ENCODE results near the gene SBF1.
"Not testable (repeated sequence)": the region's sequence is repeated elsewhere in the genome, so short reads cannot be mapped to it uniquely, and the experiment has no call there.

Gene SBF1, protein sequence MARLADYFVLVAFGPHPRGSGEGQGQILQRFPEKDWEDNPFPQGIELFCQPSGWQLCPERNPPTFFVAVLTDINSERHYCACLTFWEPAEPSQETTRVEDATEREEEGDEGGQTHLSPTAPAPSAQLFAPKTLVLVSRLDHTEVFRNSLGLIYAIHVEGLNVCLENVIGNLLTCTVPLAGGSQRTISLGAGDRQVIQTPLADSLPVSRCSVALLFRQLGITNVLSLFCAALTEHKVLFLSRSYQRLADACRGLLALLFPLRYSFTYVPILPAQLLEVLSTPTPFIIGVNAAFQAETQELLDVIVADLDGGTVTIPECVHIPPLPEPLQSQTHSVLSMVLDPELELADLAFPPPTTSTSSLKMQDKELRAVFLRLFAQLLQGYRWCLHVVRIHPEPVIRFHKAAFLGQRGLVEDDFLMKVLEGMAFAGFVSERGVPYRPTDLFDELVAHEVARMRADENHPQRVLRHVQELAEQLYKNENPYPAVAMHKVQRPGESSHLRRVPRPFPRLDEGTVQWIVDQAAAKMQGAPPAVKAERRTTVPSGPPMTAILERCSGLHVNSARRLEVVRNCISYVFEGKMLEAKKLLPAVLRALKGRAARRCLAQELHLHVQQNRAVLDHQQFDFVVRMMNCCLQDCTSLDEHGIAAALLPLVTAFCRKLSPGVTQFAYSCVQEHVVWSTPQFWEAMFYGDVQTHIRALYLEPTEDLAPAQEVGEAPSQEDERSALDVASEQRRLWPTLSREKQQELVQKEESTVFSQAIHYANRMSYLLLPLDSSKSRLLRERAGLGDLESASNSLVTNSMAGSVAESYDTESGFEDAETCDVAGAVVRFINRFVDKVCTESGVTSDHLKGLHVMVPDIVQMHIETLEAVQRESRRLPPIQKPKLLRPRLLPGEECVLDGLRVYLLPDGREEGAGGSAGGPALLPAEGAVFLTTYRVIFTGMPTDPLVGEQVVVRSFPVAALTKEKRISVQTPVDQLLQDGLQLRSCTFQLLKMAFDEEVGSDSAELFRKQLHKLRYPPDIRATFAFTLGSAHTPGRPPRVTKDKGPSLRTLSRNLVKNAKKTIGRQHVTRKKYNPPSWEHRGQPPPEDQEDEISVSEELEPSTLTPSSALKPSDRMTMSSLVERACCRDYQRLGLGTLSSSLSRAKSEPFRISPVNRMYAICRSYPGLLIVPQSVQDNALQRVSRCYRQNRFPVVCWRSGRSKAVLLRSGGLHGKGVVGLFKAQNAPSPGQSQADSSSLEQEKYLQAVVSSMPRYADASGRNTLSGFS (N-terminal part only)

GRCh38 chr22:50474710-50475651 is at the start of gene SBF1:
Gene SBF1 (minus strand): TSS chr22:50475035. CDS start chr22:50474840, 195 bp downstream.
- Mint-ChIP-seq H3K9me3 (no peaks in the 10 kb centered on the region), H3K27ac (peak within 1 kb of the TSS; percentile 83), H3K36me3 (ENCODE audit: low read depth) (peaks cover 5% of the 10 kb centered on the region), H3K27me3 (ENCODE audit: low read depth) (peaks cover 11% of the 10 kb centered on the region), H3K4me1 (ENCODE audit: low read depth) (peaks cover 41% of the 10 kb centered on the region), H3K4me3 (peak within 1 kb of the TSS; percentile 95)

GRCh38 chr22:50523806-50524675 is 49.2 kb upstream of the SBF1 start:
- no peaks in the 10 kb centered on the region for H3K27me3 Mint-ChIP-seq (ENCODE audit: low read depth)
- H3K4me3 Mint-ChIP-seq = peak overlapping the region; percentile 90
- H3K9me3 Mint-ChIP-seq = no peaks in the 10 kb centered on the region
- H3K36me3 Mint-ChIP-seq (ENCODE audit: low read depth) = peaks cover 26% of the 10 kb centered on the region
- peaks cover 29% of the 10 kb centered on the region for H3K4me1 Mint-ChIP-seq (ENCODE audit: low read depth)
- peak overlapping the region; percentile 90 for H3K27ac Mint-ChIP-seq

DNA sequence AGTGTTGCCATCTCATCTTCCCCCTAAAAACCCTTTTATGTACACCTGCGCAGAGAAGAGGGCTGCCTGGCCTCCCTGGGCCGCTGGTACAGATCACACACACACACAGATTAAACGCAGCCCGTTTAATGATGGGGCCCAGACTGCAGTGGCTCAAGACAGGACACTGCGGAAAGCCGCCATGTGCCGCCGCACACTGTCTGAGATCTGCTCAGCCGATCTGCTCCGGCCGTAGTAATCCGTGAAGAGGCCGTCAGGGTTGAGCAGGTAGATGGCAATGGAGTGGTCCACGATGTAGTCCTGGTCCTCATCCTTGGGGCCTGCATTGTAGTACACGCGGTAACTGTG is 48.6 kb upstream of the SBF1 start:
- Mint-ChIP-seq H3K27ac (peak overlapping the region; percentile 15), H3K27me3 (ENCODE audit: low read depth) (no peaks in the 10 kb centered on the region), H3K4me3 (no peak overlapping the region), H3K4me1 (ENCODE audit: low read depth) (peaks cover 24% of the 10 kb centered on the region), H3K36me3 (ENCODE audit: low read depth) (peaks cover 23% of the 10 kb centered on the region), H3K9me3 (no peaks in the 10 kb centered on the region)

- H3K36me3 Mint-ChIP-seq (ENCODE audit: low read depth) = peaks cover 19% of the 10 kb centered on the region
- H3K4me3 Mint-ChIP-seq = no peak overlapping the region
- H3K27me3 Mint-ChIP-seq (ENCODE audit: low read depth) = no peaks in the 10 kb centered on the region
These were observed 48.1 kb upstream of the SBF1 start for GRCh38 chr22:50522806-50523438.

GRCh38 chr22:50522208-50522805 is 47.5 kb upstream of the SBF1 start:
- H3K27ac Mint-ChIP-seq = no peak overlapping the region
- peaks cover 19% of the 10 kb centered on the region for H3K36me3 Mint-ChIP-seq (ENCODE audit: low read depth)
- H3K27me3 Mint-ChIP-seq (ENCODE audit: low read depth) = no peaks in the 10 kb centered on the region
- no peak overlapping the region for H3K4me3 Mint-ChIP-seq
- H3K9me3 Mint-ChIP-seq = no peaks in the 10 kb centered on the region
- H3K4me1 Mint-ChIP-seq (ENCODE audit: low read depth) = peaks cover 13% of the 10 kb centered on the region

More at GRCh38 chr22:50522806-50523438, 48.1 kb upstream of the SBF1 start:
- no peak overlapping the region for H3K27ac Mint-ChIP-seq
- H3K4me1 Mint-ChIP-seq (ENCODE audit: low read depth) = peaks cover 19% of the 10 kb centered on the region
- H3K9me3 Mint-ChIP-seq = no peaks in the 10 kb centered on the region

GRCh38 chr22:50521710-50522109 is 46.9 kb upstream of the SBF1 start:
- H3K27me3 Mint-ChIP-seq (ENCODE audit: low read depth) = no peaks in the 10 kb centered on the region
- peaks cover 19% of the 10 kb centered on the region for H3K36me3 Mint-ChIP-seq (ENCODE audit: low read depth)
- no peak overlapping the region for H3K27ac Mint-ChIP-seq
- H3K4me1 Mint-ChIP-seq (ENCODE audit: low read depth) = peaks cover 7% of the 10 kb centered on the region
- H3K4me3 Mint-ChIP-seq = no peak overlapping the region
- H3K9me3 Mint-ChIP-seq = no peaks in the 10 kb centered on the region

DNA sequence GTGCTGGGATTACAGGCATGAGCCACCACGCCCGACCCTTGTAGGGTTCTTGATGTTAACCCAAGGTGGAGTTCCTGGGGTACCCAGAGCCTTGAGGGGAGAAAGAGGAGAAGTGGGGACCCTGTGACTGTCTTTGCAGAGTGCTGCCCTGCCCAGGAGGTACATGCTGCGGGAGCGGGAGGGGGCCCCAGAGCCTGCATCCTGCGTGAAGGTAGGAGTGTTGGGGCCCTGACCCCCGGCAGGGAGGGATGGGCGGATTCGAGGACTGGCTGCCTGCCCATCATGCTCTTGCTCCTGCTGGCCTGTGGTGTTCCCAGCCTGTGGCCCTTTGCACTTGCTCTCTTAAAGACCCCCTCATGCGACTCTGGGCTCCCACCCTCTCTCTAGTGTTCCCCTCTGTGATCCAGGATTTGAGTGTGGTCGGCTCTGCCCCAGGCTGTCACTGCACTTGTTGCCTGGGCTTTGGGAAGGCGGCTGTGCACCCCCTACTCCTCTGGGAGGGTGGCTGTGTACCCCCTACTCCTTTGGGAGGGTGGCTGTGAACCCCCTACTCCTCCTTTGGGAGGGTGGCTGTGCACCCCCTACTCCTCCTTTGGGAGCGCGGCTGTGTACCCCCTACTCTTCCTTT is 46.1 kb upstream of the SBF1 start:
- H3K9me3 Mint-ChIP-seq = no peaks in the 10 kb centered on the region
- no peaks in the 10 kb centered on the region for H3K27me3 Mint-ChIP-seq (ENCODE audit: low read depth)
- H3K4me3 Mint-ChIP-seq = no peak overlapping the region
- H3K27ac Mint-ChIP-seq = no peak overlapping the region
- H3K36me3 Mint-ChIP-seq (ENCODE audit: low read depth) = peaks cover 19% of the 10 kb centered on the region
- H3K4me1 Mint-ChIP-seq (ENCODE audit: low read depth) = peaks cover 7% of the 10 kb centered on the region

GRCh38 chr22:50520184-50520583 is 45.3 kb upstream of the SBF1 start:
- not testable (repeated sequence) for H3K4me1 Mint-ChIP-seq (ENCODE audit: low read depth); H3K27ac Mint-ChIP-seq; H3K4me3 Mint-ChIP-seq; H3K9me3 Mint-ChIP-seq; H3K27me3 Mint-ChIP-seq (ENCODE audit: low read depth)
- H3K36me3 Mint-ChIP-seq (ENCODE audit: low read depth) = peaks cover 23% of the 10 kb centered on the region

- no peak overlapping the region for H3K27ac Mint-ChIP-seq
- H3K4me1 Mint-ChIP-seq (ENCODE audit: low read depth) = peaks cover 4% of the 10 kb centered on the region
- H3K9me3 Mint-ChIP-seq = no peaks in the 10 kb centered on the region
- H3K4me3 Mint-ChIP-seq = no peak overlapping the region
- H3K27me3 Mint-ChIP-seq (ENCODE audit: low read depth) = no peaks in the 10 kb centered on the region
- H3K36me3 Mint-ChIP-seq (ENCODE audit: low read depth) = peaks cover 21% of the 10 kb centered on the region
These were observed 44.3 kb upstream of the SBF1 start for GRCh38 chr22:50519151-50519550.

GRCh38 chr22:50518606-50519005 is 43.8 kb upstream of the SBF1 start:
- Mint-ChIP-seq H3K4me3 (no peak overlapping the region), H3K27ac (no peak overlapping the region), H3K4me1 (ENCODE audit: low read depth) (peaks cover 5% of the 10 kb centered on the region), H3K27me3 (ENCODE audit: low read depth) (no peaks in the 10 kb centered on the region), H3K9me3 (no peaks in the 10 kb centered on the region), H3K36me3 (ENCODE audit: low read depth) (peaks cover 21% of the 10 kb centered on the region)

- Mint-ChIP-seq H3K4me1 (ENCODE audit: low read depth) (peaks cover 9% of the 10 kb centered on the region), H3K27me3 (ENCODE audit: low read depth) (no peaks in the 10 kb centered on the region), H3K36me3 (ENCODE audit: low read depth) (peaks cover 21% of the 10 kb centered on the region), H3K27ac (no peak overlapping the region), H3K9me3 (no peaks in the 10 kb centered on the region), H3K4me3 (no peak overlapping the region)
These were observed 42.8 kb upstream of the SBF1 start for GRCh38 chr22:50517495-50518260.
